Neural cell (in vitro differentiated cells): ENCODE data around the gene MGAT4B. TPM values are rescaled to one million over a fixed set of nuclear protein-coding genes. Genes with fewer than 3 reads are reported as not detected.

Experiments used
- H2AFZ ChIP-seq: fragments of 200-600, 300-800 bp; sonication (generic), shearing (Covaris generic); 2 replicates; pipeline ENCODE4 v1.6.0; 2014; ENCODE audit warnings: low read depth, mild to moderate bottlenecking, antibody characterized with exemption, low read length, moderate library complexity
- H3F3A ChIP-seq: fragments of 200-600 bp; shearing (Covaris generic); 2 replicates; pipeline ENCODE4 v1.6.1; 2016; ENCODE audit warnings: mild to moderate bottlenecking, moderate library complexity, mixed read lengths, antibody characterized with exemption, low read length; ENCODE audit not compliant: insufficient read depth, poor library complexity, severe bottlenecking
- H3K27ac ChIP-seq: fragments of 200-600, 300-800 bp; sonication (generic), shearing (Covaris generic); 2 replicates; pipeline ENCODE4 v1.5.1; 2014; ENCODE audit warnings: mild to moderate bottlenecking, low read length, moderate library complexity
- H3K27me3 ChIP-seq: fragments of 300-800, 200-600 bp; sonication (generic), shearing (Covaris generic); 2 replicates; pipeline ENCODE4 v1.6.0; 2014; ENCODE audit warnings: mild to moderate bottlenecking, low read depth, low read length, moderate library complexity; ENCODE audit not compliant: insufficient read depth
- H3K36me3 ChIP-seq: fragments of 300-800, 200-600 bp; sonication (generic), shearing (Covaris generic); 2 replicates; pipeline ENCODE4 v1.5.1; 2014; ENCODE audit warnings: mild to moderate bottlenecking, antibody characterized with exemption, low read length, moderate library complexity; ENCODE audit not compliant: insufficient read depth
- H3K4me2 ChIP-seq: fragments of 300-800, 200-600 bp; sonication (generic), shearing (Covaris generic); 2 replicates; pipeline ENCODE4 v1.6.0; 2014; ENCODE audit warnings: mild to moderate bottlenecking, low read length
- H3K4me3 ChIP-seq: fragments of 300-800, 200-600 bp; sonication (generic), shearing (Covaris generic); 2 replicates; pipeline ENCODE4 v1.5.1; 2014; ENCODE audit warnings: mild to moderate bottlenecking, low read length, moderate library complexity
- H3K79me2 ChIP-seq: fragments of 200-600 bp; shearing (Covaris generic); replicated peaks from 2 replicates; pipeline ENCODE4 v1.6.0; 2014; ENCODE audit warnings: mild to moderate bottlenecking, low read length, moderate library complexity; ENCODE audit not compliant: insufficient read depth
- H3K9ac ChIP-seq: fragments of 300-800, 200-600 bp; sonication (generic), shearing (Covaris generic); 2 replicates; pipeline ENCODE4 v1.6.1; 2016; ENCODE audit warnings: mild to moderate bottlenecking, low read length, mixed read lengths
- H3K9me2 ChIP-seq: fragments of 200-600 bp; shearing (Covaris generic); 2 replicates; pipeline ENCODE4 v1.6.1; 2016; ENCODE audit warnings: mild to moderate bottlenecking, low read length, mixed read lengths; ENCODE audit not compliant: insufficient read depth
- H3K9me3 ChIP-seq: fragments of 200-600, 300-800 bp; sonication (generic), shearing (Covaris generic); 2 replicates; pipeline ENCODE4 v1.6.1; 2016; ENCODE audit warnings: mild to moderate bottlenecking, mixed run types, low read length, moderate library complexity, mixed read lengths
- H4K20me1 ChIP-seq: fragments of 200-600 bp; shearing (Covaris generic); 2 replicates; pipeline ENCODE4 v1.6.1; 2016; ENCODE audit warnings: mild to moderate bottlenecking, mixed run types; ENCODE audit not compliant: insufficient read depth
- CTCF ChIP-seq: fragments of 450-650 bp; IDR thresholded peaks from 2 replicates; pipeline ENCODE4 v1.5.1; 2014; ENCODE audit warnings: antibody characterized with exemption, mild to moderate bottlenecking, moderate library complexity; ENCODE audit not compliant: poor library complexity, severe bottlenecking
- EP300 ChIP-seq: fragments of 450-650 bp; conservative IDR thresholded peaks from 2 replicates; pipeline ENCODE4 v1.6.1; 2014; ENCODE audit warnings: antibody characterized with exemption, mild to moderate bottlenecking, moderate library complexity; ENCODE audit not compliant: poor library complexity, severe bottlenecking
- EZH2 ChIP-seq: fragments of 200-600, 300-800 bp; shearing (Covaris generic), sonication (generic); IDR thresholded peaks from 2 replicates; pipeline ENCODE4 v1.6.1; 2014; ENCODE audit warnings: antibody characterized with exemption, low read length, borderline replicate concordance, mild to moderate bottlenecking; ENCODE audit not compliant: insufficient read depth, poor library complexity, severe bottlenecking
- MXI1 ChIP-seq: fragments of 450-650 bp; conservative IDR thresholded peaks from 2 replicates; pipeline ENCODE4 v1.6.1; 2014; ENCODE audit warnings: antibody characterized with exemption, mild to moderate bottlenecking; ENCODE audit not compliant: poor library complexity, severe bottlenecking
- POLR2AphosphoS5 ChIP-seq: IDR thresholded peaks from 2 replicates; pipeline ENCODE4 v1.6.1; 2012
- RAD21 ChIP-seq: fragments of 450-650 bp; conservative IDR thresholded peaks from 2 replicates; pipeline ENCODE4 v1.6.1; 2014; ENCODE audit warnings: antibody characterized with exemption, mild to moderate bottlenecking, moderate library complexity
- SMC3 ChIP-seq: fragments of 450-650 bp; conservative IDR thresholded peaks from 2 replicates; pipeline ENCODE4 v1.6.1; 2014; ENCODE audit warnings: antibody characterized with exemption, mild to moderate bottlenecking, moderate library complexity; ENCODE audit not compliant: poor library complexity
- polyA plus RNA-seq: library from polyadenylated mRNA; depleted of rRNA; stranded (reverse); fragments of >200 nt; gene quantifications from 2 replicates; pipeline ENCODE4 v1.2.3, GENCODE V29; 2014

Gene MGAT4B
- polyA plus RNA-seq, 1 donor from 2014 or later: 70.6 TPM

GRCh38 chr5:179814090-179814489, 7.4 kb upstream of the MGAT4B start:
- no peaks in the 10 kb centered on the region for H3K79me2 ChIP-seq
- no peaks in the 10 kb centered on the region for H3F3A ChIP-seq
- no peak overlapping the region for H3K27ac ChIP-seq
- H4K20me1 ChIP-seq: no peaks in the 10 kb centered on the region
- no peak overlapping the region for H3K4me2 ChIP-seq
- peaks cover 4% of the 10 kb centered on the region for H3K27me3 ChIP-seq
- no peaks in the 10 kb centered on the region for H3K9me3 ChIP-seq
- H2AFZ ChIP-seq: no peak overlapping the region
- no peaks in the 10 kb centered on the region for H3K9me2 ChIP-seq
- no peak overlapping the region for H3K9ac ChIP-seq
- TF ChIP-seq EP300 (no peak), CTCF (no peak), SMC3 (no peak), RAD21 (no peak)
- no peak overlapping the region for H3K4me3 ChIP-seq
- no peaks in the 10 kb centered on the region for H3K36me3 ChIP-seq

GRCh38 chr5:179812997-179813607, 6.4 kb upstream of the MGAT4B start:
- Histone ChIP-seq H3K9me2 (no peaks in the 10 kb centered on the region), H3K4me3 (no peak overlapping the region), H3K9ac (no peak overlapping the region), H3F3A (no peaks in the 10 kb centered on the region), H3K27me3 (peaks cover 4% of the 10 kb centered on the region), H3K27ac (no peak overlapping the region), H3K9me3 (no peaks in the 10 kb centered on the region), H3K36me3 (no peaks in the 10 kb centered on the region), H4K20me1 (no peaks in the 10 kb centered on the region), H3K79me2 (peaks cover 3% of the 10 kb centered on the region), H3K4me2 (no peak overlapping the region), H2AFZ (no peak overlapping the region)
- TF ChIP-seq CTCF (no peak), RAD21 (no peak), EP300 (no peak), POLR2AphosphoS5 (no peak), EZH2 (no peak), MXI1 (no peak)

- Histone ChIP-seq H3K79me2 (peaks cover 7% of the 10 kb centered on the region), H2AFZ (no peak overlapping the region), H3K9ac (no peak overlapping the region), H4K20me1 (no peaks in the 10 kb centered on the region), H3F3A (no peaks in the 10 kb centered on the region), H3K9me3 (no peaks in the 10 kb centered on the region), H3K4me3 (no peak overlapping the region), H3K36me3 (no peaks in the 10 kb centered on the region), H3K27ac (no peak overlapping the region), H3K4me2 (no peak overlapping the region), H3K9me2 (no peaks in the 10 kb centered on the region), H3K27me3 (peaks cover 2% of the 10 kb centered on the region)
- TF ChIP-seq CTCF: no peak
Measured at GRCh38 chr5:179812135-179812825, 5.6 kb upstream of the MGAT4B start.
